GM18502 (cell line): ENCODE measurements around the gene XAB2.

Experiments
- ATAC-seq: cut with Tn5 transposase; IDR thresholded peaks from one replicate; pipeline ENCODE4 v1.9.1; 2021; ENCODE audit warnings: mild to moderate bottlenecking; ENCODE audit not compliant: unreplicated experiment, poor library complexity

The XAB2 gene

DNA sequence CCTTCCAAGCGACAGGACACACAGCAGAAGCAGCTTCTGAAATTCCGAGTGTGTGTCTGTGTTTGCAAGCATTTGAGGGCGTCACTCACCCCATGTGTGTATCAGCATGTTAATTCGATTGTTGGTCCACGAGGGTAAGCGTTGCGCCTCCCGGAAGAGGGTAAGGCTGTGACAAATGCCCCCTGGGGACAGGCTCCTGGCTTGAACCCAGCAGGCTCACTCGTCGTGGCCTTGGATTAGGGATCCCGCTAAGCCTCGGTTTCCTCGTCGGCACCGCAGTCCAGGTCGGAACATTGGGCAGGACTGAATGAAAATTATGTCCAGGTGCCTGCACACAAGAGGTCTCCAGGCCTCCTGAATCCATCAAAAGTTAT is 7.0 kb upstream of the XAB2 start:
- no peak for ATAC-seq

DNA sequence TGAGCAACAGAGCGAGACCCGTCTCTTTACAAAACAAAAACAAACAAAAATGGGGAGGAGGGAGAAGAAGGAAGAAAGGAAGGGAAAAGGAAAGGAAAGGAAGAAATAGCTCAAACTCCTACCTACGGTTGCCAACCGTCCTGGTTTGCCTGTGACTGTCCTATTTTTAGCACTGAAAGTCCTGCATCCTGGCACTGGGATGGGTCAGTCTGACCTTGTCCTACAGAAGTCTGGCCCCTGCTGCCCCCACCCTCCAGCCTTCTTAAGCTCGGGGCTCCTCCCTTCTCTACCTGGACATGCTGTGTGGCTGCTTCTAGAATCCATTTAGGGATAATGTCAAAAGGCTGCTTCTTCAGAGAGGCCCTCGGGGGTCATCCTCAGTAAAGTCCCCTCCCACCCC is 6.3 kb upstream of the XAB2 start:
- no peak for ATAC-seq

DNA sequence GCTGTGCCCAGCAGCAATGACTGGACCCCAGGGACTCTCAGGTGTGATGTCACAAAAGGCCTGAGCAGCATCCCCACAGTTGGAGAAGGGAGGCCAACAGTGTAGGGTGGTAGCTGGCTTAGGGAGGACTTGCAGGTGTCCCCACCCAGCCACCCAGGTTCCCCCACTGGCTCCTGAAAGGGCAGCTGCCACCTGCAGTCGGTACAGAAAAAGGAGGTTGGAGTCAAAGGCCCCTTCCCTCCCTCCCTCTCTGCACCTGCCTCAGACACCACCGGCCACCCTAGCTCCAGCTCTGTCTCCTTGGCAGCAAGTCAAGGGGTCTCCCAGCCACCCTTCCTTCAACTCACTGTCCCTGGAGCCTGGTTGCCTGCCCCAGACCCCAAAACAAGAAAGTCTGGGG is 4.4 kb upstream of the XAB2 start, which contains the start of gene PCP2:
Gene PCP2, minus strand, starts transcription at position 22 of the 400 bp plus-strand sequence. CDS start 262 bp downstream, outside the sequence.
- ATAC-seq = no peak

DNA sequence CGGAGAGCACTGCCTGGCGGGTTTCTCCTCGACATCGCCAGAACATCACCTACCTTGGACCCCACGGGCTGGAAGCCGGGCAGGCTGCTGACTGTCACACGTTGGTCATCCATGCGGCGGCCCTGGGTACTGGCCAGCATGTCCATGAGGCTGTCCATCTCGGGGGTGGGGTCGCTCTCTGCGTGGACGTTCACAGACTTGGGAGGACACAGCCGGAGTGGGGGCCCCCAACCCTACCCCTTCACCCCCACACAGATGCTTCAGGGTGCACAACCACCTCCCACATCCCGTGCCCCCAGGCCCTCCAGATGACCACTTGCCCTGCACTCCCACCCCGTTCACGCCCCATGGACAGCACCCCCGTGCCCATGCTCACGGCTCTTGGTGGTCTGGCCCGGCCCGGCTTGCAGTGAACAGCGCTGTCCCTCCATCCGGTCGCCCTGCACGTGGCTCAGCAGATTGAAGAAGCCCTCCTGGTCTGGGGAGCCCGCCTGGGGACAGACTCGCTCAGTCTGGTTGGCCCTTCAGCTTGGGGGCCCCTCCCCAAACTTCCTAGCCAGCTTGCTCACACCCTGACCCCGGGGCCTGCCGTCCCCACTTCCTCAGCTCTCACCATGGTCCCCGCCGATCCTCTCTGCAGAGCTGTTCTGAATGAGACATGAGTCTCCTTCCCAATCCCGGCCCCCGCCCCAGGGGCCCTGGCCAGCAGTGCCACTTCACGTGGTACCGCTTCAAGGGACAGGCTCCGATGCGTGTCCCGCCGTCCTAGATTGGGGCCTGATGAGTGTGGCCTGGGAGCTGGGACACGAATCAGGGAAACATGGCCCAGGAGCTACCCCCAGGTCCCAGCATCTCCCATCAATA is 3.2 kb upstream of the XAB2 start:
- ATAC-seq = no peak

DNA sequence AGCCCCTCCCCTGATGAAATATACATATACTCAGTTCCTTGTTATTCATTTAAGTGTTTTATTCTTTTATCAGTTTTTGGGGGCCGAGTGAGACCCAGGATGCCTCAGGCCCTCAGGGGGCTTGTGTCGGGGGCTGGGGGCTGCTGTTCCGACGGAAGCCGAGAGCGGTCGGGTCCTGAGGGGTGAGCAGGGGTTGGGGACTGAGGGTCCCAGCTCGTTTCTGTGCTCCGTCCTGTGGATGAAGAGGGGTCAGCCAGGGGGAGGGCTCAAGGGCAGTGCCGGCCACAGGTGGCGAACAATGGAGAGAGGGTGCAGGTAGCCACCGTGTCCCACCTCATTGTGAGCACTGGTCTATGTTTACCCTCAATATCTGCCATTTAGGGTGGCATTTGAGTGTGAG is 2.2 kb upstream of the XAB2 start:
- ATAC-seq = no peak

DNA sequence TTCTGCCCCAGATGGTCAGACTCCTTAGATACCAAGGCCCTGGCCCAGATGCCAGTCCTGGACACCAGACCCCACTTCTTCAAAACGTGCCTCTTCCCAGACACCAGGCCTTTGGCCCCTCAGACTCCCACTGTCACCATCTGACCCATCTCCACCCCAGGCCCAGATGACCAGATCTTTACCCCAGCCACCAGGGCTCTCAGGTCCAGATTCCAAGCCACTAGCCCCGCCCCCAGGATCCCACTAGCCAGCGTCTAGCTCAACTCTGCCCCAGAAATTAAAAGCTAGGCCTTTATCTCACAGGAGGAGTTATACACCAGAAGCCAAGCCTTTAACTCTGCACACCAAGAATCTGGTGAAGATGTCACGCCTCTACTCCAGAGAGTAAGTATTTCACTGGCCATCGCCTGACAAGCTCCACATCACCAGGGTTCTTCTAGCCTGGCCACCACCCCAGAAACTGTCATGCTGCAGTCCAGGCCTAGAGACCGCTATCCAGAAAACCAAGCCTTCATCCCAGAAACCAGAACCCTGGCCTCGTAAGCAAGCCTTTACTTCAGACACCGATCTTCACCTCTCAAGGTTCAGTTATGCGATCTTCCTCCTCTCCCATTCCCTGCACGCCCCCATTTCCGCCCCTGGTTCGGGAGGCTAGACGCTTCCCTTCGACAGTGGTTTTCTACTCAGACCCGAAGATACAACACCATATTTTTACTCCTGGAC is 595 bp downstream of the XAB2 start:
- ATAC-seq = no peak

DNA sequence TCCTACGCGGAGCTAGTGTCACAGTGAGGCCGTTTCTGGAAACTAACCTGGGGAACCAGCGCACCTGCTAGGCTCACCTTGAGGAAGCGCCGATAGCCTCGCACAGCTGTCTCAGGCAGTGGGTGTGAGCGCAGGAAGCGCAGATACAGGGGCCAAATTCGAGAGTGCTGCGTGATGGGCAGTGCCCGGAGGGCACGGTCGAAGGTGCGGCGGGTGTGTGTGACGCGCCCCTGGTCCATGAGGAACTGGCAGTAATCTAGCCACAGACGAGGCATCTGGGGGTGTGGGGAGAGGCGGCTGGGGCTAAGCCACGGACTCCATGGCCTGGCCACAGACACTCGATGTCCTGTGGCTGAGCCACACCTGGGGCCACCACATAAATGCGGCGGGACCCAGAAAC is 2.2 kb downstream of the XAB2 start:
- ATAC-seq = no peak

DNA sequence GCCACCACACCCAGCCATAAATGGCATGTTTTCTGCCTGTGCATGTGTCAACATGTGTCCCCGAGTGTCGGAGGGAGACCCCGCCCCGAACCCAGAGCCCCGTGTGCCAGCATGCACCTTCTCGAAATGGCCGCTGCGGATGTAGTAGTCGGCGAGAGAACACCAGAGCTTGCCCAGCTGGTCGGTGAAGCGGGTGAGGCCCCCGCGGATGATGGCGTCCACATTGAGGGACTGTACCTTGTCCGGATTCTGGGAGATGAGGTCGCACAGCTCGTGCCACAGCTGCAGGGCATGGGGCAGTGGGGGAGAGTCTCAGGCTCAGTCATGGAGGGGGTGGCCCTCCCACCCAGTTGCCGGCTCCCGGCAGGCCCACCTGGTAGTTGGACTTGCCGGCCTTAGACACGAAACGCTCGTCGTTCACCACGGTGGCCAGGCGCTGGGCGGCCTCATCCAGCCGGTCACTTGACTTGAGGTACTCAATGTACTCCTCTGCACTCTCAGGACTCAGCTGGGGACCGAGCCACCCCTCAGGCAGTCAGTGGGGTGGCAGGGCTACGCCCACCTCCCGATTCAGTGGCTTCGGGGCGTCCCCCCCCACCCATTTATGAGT is 3.5 kb downstream of the XAB2 start:
- ATAC-seq = no peak

DNA sequence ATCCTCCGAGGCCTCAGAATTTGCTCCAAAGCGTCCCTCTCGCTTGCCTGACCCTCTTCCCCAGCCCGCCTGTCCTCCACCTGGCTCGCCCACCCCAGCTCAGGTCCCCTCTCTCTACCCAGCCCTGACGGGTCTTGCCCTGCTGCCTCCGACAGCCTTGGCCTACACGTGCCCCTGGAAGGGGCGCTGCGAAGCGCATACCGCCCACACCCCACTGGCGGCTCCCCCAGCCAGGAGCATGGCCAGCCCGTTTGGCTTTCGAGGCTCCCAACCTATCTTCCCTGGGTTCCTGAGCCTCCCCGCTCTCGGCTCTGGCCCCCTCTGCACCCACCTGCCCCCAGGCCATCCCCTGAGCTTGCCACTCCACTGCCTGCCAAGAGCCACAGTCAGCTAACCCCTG is 4.5 kb downstream of the XAB2 start:
- no peak for ATAC-seq

DNA sequence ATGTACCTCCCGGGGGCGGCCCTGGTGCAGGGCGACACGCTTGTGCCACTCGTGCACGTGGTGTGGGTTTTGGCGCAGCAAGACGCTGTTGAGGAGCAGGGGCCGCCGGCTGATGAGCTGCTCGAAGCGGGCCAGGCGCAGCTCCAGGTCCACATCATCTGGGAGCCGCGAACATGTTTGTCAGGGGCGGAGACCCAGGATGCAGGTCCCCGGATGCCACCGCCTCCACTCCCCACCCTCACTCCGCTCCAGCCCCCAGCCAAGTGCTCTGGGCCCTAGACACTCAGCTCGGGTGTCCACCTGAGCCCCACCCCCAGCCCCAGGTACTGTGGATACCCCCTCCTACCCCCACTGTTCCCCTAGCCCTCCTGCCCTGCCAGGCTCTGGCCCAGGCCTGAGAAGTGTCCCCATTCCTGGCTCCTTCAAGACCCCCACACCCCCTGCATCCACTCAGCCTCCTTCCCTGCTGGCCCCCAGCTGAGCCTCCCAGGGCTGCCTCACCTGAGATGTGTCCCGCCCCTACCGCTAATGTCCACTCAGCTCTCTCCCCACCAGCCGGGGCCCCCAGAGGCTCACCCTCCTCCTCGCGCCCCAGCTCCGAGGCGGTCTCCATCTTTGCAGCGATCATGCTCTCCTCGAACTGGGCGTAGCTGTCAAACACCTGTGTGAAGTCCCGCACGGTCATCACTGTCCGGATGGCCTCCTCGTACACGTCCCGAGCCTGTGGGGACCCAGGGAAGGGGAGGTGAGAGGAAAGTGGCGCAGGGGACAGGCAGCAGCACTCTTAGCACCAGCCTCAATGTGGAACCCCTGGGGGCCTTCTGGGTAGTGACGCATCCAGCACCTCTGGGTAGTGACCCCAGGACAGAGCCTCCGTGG is 5.4 kb downstream of the XAB2 start:
- no peak for ATAC-seq

DNA sequence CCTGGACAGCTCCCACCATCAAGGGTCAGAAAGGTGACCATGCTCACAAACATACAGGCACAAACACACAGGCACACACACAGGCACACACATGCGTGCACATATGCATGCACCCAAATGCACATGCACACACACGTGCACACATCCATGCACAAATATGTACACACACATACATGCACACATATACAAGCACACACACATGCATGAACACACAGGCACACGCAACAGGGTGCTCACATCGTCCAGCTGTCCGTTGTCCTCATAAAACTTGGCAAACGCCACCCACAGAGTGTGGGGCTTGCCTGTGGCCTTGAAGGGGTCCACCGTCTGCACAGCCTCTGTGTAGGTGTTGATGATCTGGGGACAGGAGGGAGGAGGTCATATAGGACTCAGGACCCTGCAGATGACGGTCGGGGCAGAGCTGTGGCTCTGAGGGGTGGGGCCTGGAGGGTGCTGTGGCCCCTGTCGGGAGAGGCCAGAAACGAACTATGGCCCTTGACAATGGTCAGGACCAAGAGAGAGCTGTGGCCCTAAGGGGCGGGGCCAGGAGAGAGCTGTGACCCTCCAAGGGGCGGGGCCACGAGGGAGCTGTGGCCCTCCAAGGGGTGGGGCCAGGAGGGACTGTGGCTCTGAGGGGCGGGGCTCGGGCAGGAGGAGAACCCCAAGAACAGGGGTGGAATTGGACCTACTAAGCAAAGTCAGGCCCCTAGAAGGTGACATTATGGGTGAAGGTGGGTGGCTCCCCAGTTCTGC is 6.2 kb downstream of the XAB2 start:
- ATAC-seq = no peak

DNA sequence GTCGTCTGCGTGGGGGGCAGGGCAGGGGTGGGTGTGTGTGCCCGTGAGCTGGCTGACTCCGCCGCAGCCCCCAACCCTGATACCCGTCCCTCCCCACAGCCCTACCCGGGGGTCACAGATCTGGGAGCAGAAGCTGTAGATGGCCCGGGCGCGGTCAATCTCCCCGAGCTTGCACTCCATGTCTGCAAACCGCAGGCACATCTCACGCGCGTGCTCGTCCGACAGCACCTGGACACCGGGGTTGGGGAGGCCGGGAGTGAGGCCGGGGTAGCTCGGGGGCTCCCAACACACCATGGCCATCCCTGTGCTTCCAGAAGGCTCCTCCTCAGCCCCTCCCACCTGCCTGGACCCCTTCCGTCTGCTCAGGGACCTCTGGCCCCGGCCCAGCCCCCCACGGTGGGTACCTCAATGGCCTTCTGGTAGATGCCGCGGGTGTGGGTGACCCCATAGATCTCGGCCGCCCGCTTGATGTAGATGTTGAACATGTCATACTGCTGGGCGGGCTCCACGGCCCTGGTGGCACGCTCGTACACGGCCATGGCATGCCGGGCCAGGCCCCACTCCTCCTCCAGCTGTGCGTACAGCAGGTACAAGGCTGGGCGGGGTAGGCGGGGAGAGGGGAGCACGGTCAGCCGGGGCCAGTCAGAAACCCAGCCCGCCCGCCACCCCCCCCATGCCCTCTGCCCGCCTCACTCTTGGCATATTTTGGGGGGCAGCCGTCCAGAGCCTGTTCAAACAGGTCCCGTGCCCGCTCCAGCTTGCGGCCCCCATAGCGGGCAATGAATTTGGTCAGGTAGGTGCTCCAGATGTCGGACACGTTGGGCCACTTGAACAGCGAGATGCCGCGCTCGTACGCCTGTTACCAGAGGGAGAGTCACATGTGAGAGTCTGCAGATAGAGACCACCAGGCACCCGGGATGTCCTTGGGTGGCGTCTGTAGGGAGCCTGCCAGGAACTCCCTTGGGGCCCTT is 8.6 kb downstream of the XAB2 start:
- ATAC-seq = no peak

DNA sequence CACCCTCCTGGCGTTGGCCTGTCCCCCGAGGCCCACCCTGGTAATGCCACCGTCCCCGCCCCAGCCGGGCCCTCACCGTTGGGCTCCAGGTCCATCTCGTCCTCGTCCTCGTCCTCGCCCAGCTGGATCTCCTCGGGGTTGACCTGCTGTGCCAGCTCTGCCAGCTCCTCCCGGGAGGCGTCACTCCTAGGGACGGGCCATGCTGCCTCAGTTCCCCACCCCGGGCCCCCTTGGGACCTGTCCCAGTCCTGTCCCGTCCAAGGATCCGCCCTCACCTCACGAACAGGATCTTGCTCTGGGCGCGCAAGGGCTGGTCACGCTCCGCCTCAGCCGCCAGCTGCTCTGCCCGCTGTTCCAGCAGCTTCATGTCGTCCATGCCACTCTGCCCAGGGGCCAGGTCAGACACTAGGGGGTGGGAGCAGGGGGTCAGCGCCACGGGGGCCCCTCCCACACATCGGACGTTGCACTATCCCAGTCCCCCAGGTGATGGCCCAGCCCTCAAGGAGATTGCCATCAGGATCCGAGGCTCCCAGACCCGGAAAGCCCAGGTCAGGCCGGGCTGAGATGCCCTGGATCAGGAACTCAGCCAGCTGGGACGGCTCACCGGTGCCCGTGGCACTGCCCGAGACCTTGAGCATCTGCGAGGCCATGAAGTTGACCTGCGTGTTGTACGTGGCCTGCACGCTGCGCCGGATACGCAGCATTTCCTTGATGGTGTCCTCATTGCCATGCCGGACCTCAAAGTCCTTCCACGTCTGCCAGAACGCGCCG is 9.5 kb downstream of the XAB2 start:
- no peak for ATAC-seq

DNA sequence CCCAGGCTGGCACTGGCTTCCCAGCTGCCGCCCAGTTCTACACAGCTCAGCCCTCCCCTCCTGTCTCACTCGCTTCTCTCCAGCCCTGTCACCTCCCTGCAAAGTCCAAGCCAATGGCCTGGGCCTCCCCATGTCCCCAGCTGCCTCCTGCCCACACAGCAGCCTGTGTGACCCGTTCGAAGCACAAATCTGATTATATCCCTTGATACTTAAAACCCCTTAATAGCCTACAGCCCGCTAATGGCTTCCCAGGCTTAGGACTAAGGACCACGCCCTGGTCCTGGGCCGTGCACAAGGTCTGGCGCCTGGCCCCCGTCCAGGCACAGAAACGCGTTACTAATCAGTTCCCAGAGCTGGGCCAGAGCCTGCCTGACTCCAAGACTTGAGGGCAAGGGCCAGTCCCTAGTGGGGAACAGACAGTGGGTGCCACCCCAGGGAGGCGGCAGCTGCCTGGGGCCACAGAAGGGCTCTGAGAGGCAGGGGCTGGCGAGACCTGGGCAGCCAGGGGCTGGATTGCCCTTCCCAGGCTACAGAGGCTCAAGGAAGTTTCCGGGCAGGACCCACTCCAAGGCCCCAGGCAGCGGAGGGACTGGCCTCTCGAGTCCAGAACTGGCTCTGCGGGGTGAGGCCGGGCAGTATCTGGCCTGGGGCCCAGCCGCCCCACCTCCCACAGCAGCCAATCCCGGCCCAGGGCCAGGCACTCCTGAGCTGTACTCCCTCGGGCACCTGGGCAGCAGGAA is 10.4 kb downstream of the XAB2 start:
- ATAC-seq = no peak

DNA sequence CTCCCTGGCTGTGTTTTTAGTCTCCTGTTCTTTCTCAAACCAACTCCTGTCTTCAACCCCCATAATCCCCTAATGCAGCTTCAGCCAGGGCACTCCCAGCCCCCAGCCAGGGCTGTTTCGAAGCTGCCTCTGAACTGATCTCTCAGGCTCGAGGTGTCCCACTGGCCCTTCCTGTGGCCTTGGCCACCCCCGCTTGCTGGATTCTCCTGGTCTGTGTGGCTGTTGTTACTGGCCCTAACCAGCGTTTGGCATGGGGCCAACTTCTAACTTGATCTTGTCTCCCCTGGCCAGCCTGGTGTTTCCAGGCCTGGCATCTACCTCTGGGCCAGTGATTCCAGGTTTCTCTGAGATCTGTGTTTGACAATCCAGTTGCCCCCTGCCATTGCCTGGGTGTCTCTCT is 11.0 kb downstream of the XAB2 start:
- no peak for ATAC-seq

DNA sequence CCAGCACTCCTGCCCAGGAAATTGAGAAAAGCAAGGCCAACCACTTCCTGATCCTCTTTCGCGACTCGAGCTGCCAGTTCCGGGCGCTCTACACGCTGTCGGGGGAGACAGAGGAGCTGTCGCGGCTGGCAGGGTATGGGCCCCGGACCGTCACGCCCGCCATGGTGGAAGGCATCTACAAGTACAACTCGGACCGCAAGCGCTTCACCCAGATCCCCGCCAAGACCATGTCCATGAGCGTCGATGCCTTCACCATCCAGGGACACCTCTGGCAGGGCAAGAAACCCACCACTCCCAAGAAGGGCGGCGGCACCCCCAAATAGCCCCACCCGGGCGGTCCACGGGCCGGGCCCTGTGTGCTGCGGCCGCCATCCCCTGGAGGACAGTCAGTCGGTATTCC is 11.6 kb downstream of the XAB2 start:
- ATAC-seq = no peak

DNA sequence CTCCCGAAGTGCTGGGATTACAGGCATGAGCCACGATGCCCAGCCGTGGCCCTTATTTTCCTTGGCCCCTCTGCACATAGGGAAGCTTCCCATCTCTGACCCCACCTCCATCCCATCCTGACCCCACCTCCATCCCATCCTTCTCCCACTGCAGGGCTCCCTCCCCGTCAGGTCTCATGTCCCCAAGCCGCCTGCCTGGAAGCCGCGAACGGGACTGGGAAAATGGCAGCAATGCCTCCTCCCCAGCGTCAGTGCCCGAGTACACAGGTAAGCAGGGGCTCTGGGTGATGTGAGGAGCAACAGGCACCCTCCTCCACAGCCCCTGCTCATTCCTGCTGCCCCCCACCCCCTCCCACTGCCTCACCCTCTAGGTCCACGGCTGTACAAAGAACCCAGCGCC is 12.2 kb downstream of the XAB2 start:
- ATAC-seq = no peak
